ENCODE data around the gene GRK5. TPM values are rescaled to one million over a fixed set of nuclear protein-coding genes. Genes with fewer than 3 reads are reported as not detected.
A peak's percentile ranks its signal among the peaks of the same experiment; 100 is the strongest.

GRK5 gene
- total RNA-seq, 1 donor from 2014 or later: 21.3 TPM

DNA sequence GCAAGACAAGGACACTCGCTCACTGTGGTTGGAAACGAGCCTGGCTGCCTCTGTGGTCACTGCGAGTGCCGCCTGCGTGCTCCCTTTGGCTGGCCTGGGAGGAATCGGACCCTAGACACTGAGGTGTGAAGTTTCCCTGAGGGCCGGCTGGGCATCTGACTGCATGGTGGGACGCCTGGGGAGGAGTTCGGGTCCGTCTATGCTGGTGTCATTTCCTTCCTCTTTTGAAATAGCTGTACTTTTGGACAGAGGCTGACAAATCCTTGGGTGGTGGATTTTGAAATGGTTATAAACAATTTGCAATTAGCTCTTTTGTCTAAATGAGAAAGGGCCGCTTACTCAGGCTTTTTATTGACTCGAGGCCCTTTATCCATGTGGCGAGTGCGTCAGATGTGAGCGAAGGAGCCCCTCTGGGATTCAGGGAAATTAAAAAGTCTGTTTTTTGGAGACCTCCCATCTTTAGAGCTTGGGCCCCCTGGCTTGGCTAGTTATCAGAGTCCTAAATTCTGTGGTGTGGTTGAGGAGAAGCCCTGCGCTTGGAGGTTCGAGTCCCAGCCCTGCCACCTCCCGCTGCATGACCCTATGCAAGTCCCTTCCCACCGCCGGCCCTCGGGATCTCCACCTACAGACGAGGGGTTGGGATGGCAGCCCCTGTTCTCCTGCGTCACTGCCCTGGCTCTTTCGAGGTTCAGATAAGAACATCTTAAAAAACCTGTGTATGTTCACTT lies 188.1 kb downstream of the GRK5 start:
- Mint-ChIP-seq H3K27ac (peak overlapping the region; percentile 91), H3K36me3 (ENCODE audit: low read depth) (peaks cover 51% of the 10 kb centered on the region), H3K4me1 (peaks cover 44% of the 10 kb centered on the region), H3K27me3 (no peaks in the 10 kb centered on the region), H3K9me3 (no peaks in the 10 kb centered on the region), H3K4me3 (peak overlapping the region; percentile 60)
- TF ChIP-seq, protein P1, sequence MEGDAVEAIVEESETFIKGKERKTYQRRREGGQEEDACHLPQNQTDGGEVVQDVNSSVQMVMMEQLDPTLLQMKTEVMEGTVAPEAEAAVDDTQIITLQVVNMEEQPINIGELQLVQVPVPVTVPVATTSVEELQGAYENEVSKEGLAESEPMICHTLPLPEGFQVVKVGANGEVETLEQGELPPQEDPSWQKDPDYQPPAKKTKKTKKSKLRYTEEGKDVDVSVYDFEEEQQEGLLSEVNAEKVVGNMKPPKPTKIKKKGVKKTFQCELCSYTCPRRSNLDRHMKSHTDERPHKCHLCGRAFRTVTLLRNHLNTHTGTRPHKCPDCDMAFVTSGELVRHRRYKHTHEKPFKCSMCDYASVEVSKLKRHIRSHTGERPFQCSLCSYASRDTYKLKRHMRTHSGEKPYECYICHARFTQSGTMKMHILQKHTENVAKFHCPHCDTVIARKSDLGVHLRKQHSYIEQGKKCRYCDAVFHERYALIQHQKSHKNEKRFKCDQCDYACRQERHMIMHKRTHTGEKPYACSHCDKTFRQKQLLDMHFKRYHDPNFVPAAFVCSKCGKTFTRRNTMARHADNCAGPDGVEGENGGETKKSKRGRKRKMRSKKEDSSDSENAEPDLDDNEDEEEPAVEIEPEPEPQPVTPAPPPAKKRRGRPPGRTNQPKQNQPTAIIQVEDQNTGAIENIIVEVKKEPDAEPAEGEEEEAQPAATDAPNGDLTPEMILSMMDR (IDR thresholded peaks at IDR 0.05): no peak
- peak; percentile 77 for ATAC-seq (ENCODE audit: low read depth)
- CTCF ChIA-PET: interaction anchor here (0.6 to 2.7 kb wide), 4 partner anchors 21 to 196 kb away, joined by 3 to 9 read pairs (median 4); partner anchors contain the start of gene GRK5
- POLR2A ChIA-PET: interaction anchor here (0.6 to 2.1 kb wide), 9 partner anchors 10 to 188 kb away, joined by 3 to 11 read pairs (median 3); partner anchors contain the start of gene GRK5
- peak; percentile 32 for DNase-seq
- intact Hi-C loops (cut with micrococcal nuclease): loop anchor here (2.0 kb wide), 2 partner anchors 25 to 89 kb away; no protein-coding TSS in a partner anchor

GRCh38 chr10:119396008-119396708 lies 188.8 kb downstream of the GRK5 start:
- Mint-ChIP-seq H3K9me3 (no peaks in the 10 kb centered on the region), H3K27ac (peak overlapping the region; percentile 91), H3K36me3 (ENCODE audit: low read depth) (peaks cover 46% of the 10 kb centered on the region), H3K4me3 (peak overlapping the region; percentile 60), H3K4me1 (peaks cover 44% of the 10 kb centered on the region), H3K27me3 (no peaks in the 10 kb centered on the region)
- ChIA-PET POLR2A (interaction anchor here (0.6 to 2.1 kb wide), 12 partner anchors 8 to 189 kb away, joined by 3 to 11 read pairs (median 3); partner anchors contain the start of gene GRK5), CTCF (interaction anchor here (0.6 to 2.7 kb wide), 4 partner anchors 20 to 196 kb away, joined by 3 to 9 read pairs (median 4); partner anchors contain the start of gene GRK5)
- TF ChIP-seq, protein P1 (IDR thresholded peaks at IDR 0.05): no peak
- intact Hi-C loops (cut with micrococcal nuclease): no loop called here
- peak; percentile 29 for ATAC-seq (ENCODE audit: low read depth)
- DNase-seq: no peak

- Mint-ChIP-seq H3K9me3 (no peaks in the 10 kb centered on the region), H3K4me3 (peak overlapping the region; percentile 60), H3K36me3 (ENCODE audit: low read depth) (peaks cover 43% of the 10 kb centered on the region), H3K27me3 (no peaks in the 10 kb centered on the region), H3K4me1 (peaks cover 44% of the 10 kb centered on the region), H3K27ac (peak overlapping the region; percentile 91)
- CTCF ChIA-PET: interaction anchor here (2.7 kb wide), 1 partner anchor 190 kb away, joined by 9 read pairs; the partner anchor contains the start of gene GRK5
- no peak for DNase-seq
- POLR2A ChIA-PET: interaction anchor here (0.8 to 2.1 kb wide), 7 partner anchors 8 to 178 kb away, joined by 3 to 11 read pairs (median 3); no protein-coding TSS in a partner anchor
- TF ChIP-seq, protein P1 (IDR thresholded peaks at IDR 0.05): no peak
- no peak for ATAC-seq (ENCODE audit: low read depth)
- intact Hi-C loops (cut with micrococcal nuclease): no loop called here
Observed at GRCh38 chr10:119396709-119397071, 189.3 kb downstream of the GRK5 start.

DNA sequence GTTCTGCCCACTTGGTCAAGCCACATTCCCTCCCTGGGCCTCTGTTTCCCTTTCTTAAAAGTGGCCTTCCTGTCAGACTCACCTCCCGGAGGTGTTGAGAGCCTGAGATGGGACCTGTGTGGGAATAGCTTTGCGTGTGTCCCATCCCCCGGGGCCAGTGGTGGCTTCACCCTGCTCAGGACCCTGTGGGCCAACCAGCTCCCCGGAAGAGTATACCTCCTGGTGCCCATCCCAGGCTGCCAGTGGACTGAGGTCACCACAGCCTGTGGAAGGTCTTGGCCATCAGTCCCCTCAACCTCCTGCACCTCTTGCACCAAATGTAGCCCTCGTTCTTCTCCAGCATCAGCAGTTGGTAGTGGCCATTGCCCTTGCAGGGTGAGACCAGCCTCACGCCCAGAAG lies 190.0 kb downstream of the GRK5 start:
- no peak overlapping the region for H3K4me3 Mint-ChIP-seq
- TF ChIP-seq, protein P1 (IDR thresholded peaks at IDR 0.05): no peak
- peaks cover 44% of the 10 kb centered on the region for H3K4me1 Mint-ChIP-seq
- intact Hi-C loops (cut with micrococcal nuclease): no loop called here
- peak overlapping the region; percentile 91 for H3K27ac Mint-ChIP-seq
- H3K36me3 Mint-ChIP-seq (ENCODE audit: low read depth): peaks cover 44% of the 10 kb centered on the region
- no peaks in the 10 kb centered on the region for H3K9me3 Mint-ChIP-seq
- ChIA-PET POLR2A (no interaction called here), CTCF (interaction anchor here (2.7 kb wide), 1 partner anchor 191 kb away, joined by 9 read pairs; the partner anchor contains the start of gene GRK5)
- no peaks in the 10 kb centered on the region for H3K27me3 Mint-ChIP-seq
- DNase-seq: no peak
- ATAC-seq (ENCODE audit: low read depth): no peak

All from activated B cell treated with CpG ODN at 0.5 μM for 24 hours (primary cell).